Activated CD8-positive, alpha-beta memory T cell treated with anti-CD3 and anti-CD28 coated beads for 1 hour (primary cell): ENCODE data around the gene ZNF320.
"Not testable (repeated sequence)": the region's sequence is repeated elsewhere in the genome, so short reads cannot be mapped to it uniquely, and the experiment has no call there.

Experiments used
- DNase-seq, 2 donors: peaks; one replicate each; pipeline ENCODE4 v3.0.0-alpha.2; 2020; ENCODE audit warnings: low read depth in 1 of 2; ENCODE audit errors: extremely low read depth in 1 of 2

ZNF320 gene

GRCh38 chr19:52897138-52897935 is at the start of gene ZNF320:
Gene ZNF320, minus strand, starts transcription at chr19:52897635. Its CDS starts 7,380 bp downstream, at chr19:52890255.
- DNase-seq, result peak; percentile 65 to 81

- no peak for DNase-seq
Measured at GRCh38 chr19:52946322-52947310, 49.2 kb upstream of the ZNF320 start.

DNA sequence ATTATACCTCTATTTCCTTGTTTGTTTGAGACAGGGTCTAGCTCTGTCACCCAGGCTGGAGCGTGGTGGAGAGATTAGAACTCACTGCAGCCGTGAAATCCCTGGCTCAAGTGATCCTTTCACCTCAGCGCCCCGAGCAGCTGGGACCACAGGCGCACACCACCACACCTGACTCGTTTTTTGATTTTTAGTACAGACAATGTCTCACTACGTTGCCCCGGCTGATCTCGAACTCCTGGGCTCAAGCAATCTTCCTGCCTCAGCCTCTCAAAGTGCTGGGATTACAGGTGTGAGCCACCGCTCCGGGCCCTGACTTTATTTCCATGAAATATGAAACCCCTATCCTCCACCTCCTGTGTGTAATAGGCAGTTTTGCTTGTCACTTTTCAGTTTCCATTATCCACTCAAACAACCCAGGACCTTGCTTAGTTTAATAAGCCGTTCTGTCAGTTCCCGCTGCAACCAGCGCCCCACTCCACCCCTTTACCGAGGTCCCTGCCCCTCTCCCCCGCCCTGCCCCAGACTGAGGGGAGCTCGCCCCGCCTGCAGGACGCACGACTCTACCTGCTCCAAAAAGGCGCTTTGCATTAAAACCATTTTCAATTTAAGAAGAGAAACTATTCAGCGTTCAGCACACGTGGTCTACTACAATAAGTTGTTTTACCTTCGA is 48.4 kb upstream of the ZNF320 start:
- no peak for DNase-seq

DNA sequence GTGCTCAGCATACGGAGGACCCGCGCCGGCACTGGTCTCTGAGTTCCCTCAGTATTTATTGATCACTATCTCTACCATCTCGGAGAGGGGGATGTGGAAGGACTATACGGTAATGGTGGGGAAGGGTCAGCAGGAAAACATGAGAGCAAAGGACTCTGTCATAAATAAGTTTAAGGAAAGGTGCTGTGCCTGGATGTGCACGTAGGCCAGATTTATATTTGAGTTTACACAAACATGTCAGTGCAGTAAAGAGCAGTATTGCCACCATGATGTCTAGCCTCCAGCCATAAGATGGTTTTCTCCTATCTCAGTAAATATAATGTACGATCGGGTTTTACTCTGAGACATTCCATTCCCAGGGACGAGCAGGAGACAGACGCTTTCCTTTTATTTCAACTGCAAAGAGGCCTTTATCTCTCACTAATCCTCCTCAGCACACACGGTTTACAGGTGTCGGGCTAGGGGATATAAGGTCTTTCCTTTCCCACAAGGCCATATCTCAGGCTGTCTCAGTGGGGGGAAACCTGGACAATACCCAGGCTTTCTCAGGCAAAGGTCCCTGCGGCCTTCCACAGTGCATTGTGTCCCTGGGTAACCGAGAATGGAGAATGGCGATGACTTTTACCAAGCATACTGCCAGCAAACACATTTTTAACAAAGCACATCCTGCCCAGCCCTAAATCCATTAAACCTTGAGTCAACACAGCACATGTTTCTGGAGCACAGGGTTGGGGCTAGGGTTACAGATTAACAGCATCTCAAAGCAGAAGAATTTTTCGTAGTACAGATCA is 47.5 kb upstream of the ZNF320 start:
- not testable (repeated sequence) for DNase-seq

DNA sequence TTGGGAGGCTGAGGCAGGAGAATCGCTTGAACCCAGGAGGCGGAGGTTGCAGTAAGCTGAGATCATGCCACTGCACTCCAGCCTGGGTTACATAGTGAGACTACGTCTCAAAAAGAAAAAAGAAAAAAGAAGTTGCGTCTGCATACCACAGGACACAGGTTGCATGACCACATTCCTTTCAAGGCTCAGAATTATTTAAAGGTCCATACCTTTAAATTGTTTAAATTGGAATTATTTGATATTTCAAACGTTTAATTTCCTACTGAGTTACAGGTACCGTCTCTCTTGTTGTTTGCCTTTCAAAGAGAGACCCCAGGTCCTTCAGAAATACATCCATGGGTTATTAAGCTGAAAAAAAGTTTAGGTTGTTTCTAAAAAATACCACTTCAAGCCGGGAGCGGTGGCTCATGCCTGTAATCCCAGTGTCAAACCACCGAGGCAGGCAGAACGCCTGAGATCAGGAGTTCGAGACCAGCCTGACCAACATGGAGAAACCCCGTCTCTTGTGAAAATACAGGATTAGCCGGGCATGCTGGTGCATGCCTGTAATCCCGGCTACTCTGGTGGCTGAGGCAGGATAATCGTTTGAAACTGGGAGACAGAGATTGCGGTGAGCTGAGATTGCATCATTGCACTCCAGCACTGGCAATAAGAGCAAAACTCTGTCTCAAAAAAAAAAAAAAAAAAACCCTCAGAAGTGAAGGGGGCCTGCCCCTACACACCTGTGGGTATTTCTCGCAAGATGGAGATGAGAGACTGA is 46.6 kb upstream of the ZNF320 start:
- no peak for DNase-seq

GRCh38 chr19:52943134-52943883 is 45.9 kb upstream of the ZNF320 start:
- DNase-seq, result no peak

- DNase-seq, result peak; percentile 86 to 92
Measured at GRCh38 chr19:52942386-52943133, 45.1 kb upstream of the ZNF320 start.

GRCh38 chr19:52941941-52942385 is 44.5 kb upstream of the ZNF320 start:
- DNase-seq, result no peak

- DNase-seq, result not testable (repeated sequence)
Measured at GRCh38 chr19:52941523-52941922, 44.1 kb upstream of the ZNF320 start.

- not testable (repeated sequence) for DNase-seq
Measured at GRCh38 chr19:52940905-52941304, 43.5 kb upstream of the ZNF320 start.

- DNase-seq, result no peak
Measured at GRCh38 chr19:52938761-52939160, 41.3 kb upstream of the ZNF320 start.

GRCh38 chr19:52936954-52937325 is 39.5 kb upstream of the ZNF320 start:
- DNase-seq, result no peak

GRCh38 chr19:52936151-52936953 is 38.9 kb upstream of the ZNF320 start:
- no peak for DNase-seq

- no peak for DNase-seq
Measured at GRCh38 chr19:52935434-52935833, 38.0 kb upstream of the ZNF320 start.

GRCh38 chr19:52924641-52925040 is 27.2 kb upstream of the ZNF320 start:
- not testable (repeated sequence) for DNase-seq

DNA sequence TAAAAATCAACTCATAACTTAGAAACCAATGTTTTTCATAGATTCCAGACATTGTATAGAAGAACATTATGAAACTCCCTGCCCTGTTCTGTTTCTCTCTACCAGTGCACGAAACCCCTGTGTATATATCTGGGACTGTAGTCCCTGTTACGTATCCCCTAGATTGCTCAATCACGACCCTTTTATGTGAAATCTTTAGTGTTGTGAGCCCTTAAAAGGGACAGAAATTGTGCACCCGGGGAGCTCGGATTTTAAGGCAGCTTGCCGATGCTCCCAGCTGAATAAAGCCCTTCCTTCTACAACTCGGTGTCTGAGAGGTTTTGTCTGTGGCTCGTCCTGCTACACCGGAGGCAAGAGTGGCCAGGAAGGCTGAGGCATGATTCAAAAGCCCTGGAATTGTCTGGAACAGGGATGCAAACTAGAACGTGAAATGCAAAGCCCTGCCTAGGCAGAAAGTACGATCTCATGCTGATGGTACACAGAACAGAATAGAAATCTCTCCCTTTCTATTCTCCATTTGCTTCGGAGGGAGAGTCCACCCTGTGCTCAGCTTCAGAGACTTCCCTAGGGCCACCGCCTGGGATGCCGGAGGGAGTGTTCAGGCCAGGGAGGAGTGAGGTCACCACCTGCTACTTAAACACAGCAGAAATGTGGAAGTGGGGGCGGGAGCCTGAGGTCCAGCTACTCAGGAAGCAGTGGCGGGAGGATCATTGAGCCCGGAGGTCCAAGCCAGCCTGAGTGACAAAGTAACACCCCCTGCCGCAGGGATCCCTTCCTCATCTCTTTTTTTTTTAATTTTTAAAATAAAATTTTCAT is 26.6 kb upstream of the ZNF320 start:
- no peak for DNase-seq
